GM19025 (cell line): Measurements from ENCODE around the gene ASB10.
A peak's percentile ranks its signal among the peaks of the same experiment; 100 is the strongest.

Experiments used
- ATAC-seq: cut with Tn5 transposase; IDR thresholded peaks from one replicate; pipeline ENCODE4 v1.9.1; 2021; ENCODE audit warnings: mild to moderate bottlenecking, low read depth, moderate library complexity; ENCODE audit not compliant: unreplicated experiment

ASB10 gene

DNA sequence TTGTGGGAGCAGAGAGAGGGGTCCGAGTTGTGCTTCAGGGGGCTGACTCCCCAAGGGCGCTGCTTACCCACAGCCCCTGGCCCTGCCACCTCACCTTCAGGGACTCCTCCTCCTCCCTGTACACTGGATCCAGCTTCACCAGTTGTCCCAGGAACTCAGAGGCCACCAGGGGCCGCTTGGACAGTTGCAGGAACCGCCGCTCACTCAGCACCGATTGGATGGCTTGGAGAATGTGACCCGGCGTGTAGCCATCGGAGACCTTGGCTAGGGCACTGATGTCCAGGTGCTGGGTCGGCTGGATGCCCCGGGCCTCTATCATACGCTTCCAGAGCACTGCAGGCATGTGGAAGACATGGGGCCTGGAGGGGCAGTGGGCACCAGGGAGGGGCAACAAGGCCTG is 4.5 kb upstream of the ASB10 start:
- no peak for ATAC-seq

DNA sequence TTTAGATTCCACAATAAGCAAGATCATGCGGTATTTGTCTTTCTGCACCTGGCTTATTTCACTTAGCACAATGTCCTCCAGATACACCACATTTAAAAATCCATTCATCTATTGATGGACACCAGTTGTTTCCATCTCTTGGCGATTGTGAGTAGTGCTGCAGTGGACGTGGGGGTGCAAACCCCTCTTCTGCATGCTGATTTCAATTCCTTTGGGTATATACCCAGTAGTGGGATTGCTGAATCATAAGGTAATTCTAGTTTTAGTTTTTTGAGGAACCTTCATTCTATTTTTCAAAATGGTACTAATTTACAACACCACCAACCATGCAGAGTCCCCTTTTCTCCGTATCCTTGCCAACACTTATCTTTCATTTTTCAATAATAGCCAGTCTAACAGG is 2.0 kb upstream of the ASB10 start:
- ATAC-seq, result no peak

DNA sequence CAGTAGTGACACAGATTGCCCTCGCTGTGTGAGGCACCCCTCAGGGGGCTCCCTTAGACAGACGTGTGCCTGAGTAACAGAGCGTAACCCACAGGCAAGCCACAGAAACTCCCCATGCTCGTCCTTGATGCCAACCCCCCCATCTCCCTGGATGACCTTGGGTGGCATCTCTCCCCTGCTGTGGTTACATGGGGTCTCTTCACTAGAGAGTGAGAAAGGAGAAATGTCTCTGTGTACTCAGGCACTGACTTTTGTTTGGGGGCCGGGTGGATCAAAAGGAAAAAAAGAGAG is 1.1 kb upstream of the ASB10 start:
- no peak for ATAC-seq

DNA sequence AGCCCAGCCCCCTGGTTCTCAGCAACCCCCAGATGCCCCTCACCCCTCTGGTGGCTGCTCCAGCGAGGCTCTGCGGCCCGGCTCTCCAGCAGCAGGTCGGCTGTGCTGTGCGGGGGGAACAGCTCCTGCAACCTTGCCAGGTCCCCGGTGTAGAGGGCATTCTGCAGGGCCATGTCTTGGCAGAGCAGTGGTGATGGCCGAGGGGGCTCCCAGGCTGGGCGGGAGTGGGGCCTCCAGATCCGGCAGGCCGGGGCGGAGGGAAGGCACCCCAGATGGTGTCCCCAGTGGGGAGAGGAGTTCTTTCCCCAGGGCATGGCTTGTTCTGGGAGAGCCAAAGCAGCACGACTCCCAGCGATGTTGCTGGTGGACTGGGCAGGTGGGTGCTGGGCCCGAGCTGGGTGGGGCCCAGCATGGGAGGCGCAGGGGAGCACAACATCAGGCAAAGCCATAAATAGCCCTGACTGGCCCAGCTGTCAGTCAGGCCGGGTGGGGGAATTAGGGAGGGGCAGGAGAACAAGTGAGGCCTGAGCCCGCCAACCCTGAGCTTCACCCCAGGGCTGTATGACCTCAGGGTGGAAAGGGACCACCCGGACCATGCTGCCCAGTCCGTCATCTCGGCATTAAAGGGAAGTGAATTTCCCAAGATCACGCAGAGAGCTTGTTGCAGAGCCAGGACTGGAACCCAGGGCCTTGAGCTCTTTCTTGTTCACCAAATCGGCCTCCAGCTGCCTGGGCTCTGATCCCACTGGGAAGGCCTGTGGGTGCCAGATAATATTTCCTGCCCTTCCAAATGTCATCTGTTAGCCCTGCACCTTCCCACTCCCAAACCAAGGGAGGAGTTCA is 580 bp upstream of the ASB10 start:
- ATAC-seq, result no peak

DNA sequence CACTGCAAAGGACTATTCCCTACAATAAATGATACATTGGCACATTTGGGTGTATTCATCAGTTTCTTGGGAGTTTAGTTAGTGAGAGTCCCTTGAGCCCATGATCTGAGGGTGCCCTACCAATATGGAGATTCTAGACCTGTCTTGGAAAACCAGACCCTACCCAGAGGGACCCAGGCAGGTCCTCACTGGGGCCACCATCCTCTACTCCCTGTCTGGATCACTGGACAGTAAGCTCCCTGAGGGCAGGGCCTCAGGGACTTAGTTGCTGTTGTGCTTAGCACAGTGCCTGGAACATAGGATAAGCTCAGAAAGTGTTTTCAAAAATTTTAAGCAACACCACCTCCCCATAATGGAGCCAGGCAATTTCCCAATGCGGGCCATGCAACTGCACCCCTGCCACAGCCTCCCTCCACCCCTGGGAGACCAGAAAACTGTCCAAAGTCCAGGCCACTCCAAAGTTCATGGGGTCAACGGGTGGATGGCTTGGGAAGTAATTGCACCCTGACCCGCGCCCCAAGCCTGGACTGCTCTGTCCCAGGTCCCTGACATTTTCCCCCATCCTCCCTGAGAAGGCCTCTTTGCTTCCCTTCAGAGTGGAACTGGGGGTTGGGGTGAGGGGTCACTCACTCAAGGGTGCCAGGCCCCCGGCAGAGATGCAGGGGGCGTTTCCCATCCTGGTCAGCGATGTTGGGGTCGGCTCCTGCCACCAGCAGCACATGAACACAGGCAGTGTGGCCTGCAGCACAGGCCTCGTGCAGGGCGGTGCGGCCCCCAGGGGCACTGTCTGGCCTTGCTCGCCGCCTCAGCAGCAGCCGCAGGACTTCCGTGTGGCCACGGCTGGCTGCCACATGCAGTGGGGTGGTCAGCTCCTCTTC is 1.0 kb downstream of the ASB10 start:
- no peak for ATAC-seq

DNA sequence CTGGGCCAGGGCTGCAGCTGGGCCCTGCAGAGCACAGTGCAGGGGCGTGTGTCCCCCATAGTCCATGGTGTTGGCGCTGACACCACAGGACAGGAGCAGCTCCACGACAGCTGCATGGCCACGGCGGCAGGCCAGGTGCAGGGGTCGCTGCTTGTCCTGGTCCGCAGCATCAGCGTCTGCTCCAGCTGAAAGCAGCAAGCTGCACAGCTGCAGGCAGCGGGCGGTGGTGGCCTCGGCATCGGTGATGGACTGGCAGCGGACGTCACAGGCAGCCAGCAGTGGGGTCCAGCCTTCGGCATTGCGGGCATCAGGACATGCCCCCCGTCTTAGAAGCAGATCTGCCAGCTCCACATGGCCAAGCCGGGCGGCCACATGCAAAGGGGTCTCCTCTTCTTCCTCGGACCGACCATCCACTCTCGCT is 6.0 kb downstream of the ASB10 start:
- ATAC-seq, result no peak

DNA sequence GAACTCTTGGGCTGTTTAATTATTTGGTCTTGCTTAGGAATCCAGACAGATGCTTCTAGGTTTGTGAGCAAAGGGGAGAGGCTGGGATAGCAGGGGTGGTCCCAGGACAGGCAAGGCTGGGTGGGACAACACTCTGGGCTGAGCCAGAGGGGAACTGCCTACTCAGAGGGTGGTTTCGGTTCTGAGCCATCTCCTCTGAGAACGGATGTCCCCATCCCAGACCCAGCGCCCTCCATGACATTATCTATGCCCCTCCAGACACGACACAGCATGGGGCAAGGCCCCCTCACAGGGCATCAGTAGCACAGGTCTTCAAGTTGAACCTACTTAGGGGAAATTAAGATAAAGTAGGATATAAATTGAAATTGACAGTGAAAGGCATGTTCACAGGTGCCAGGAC is 7.1 kb downstream of the ASB10 start:
- ATAC-seq, result no peak

DNA sequence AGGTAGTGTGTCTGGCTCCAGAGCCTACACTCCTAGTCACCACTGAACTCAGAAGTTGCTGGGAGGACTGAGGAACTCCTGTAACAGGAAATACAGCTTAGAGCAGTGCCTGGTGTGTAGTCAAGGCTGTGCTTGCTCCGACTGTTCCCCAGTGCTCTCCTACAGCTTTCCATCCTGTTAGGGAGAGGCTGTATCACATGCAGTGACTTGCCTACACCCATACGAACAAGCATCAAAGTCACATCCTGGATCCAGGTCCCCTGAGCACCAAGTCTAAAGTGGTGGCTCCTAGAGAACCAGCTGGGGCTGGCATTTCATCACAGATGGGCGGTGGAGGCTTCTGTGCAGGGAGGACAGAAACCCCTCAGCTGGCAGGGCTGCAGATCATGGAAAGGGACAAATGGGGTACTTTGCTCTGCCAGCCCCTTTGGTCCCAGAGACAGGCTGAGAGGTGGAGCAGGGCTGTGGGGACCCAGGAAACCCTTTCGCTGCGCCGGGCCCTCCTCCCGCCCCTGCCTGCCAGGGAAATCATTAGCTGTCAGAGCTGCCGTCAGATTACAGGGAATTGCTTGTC is 7.7 kb downstream of the ASB10 start:
- ATAC-seq, result no peak

DNA sequence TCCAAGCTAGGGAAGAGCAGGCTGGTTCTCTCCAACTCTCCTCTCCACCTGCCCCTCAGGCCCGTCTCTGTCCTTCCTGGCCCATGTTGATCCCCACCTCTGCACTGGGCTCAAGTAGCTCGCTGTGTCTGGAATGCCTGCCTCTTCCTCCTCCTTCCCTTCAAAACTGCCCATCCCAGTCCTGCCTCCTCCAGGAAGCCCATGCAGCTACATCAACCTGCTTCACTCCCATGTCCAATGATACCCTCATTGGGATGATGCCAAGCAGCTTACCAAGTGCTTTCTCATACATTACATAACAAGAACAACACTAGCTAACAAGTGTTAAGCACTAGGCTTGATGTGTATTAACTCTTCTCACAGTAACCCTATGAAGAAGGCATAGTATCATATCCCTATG is 8.2 kb downstream of the ASB10 start:
- ATAC-seq, result no peak

DNA sequence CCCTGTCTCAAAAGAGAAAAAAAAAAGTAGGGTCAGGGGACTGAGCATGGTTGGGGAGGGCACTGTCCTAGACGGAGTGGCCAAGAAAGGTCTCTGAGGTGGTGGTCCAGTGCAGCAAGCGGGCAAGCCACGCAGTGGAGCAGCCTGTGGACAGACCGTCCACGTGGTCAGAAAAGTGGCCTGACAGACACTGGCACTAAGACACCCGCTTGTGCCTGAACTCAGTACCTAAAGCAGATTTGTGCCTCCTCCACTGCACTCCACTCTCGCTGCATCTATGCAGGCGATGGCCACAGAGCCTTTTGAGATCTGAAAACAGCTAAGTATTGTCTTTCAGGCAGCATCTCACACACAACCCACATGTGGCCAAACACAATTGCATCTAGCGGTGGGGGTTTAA is 8.8 kb downstream of the ASB10 start:
- no peak for ATAC-seq

DNA sequence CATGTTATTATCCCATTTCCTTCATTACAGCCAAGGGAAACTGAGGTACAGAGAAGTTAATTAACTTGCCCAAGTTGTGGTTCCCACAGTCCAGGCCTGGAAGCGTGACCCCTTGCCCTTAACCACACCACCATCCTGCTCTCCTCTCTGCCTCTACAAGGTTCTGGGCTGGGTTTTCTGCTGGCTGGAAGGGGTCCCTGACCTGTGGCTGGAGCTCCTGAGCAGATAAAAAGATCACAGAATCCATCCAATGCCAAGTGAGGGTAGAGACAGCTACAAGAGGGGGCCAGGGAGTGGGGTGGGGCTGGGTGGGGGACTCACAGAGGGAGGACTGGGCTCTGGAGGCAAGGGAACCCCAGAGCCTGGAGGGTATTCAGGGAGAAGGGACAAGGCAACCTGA is 9.7 kb downstream of the ASB10 start:
- ATAC-seq, result no peak

DNA sequence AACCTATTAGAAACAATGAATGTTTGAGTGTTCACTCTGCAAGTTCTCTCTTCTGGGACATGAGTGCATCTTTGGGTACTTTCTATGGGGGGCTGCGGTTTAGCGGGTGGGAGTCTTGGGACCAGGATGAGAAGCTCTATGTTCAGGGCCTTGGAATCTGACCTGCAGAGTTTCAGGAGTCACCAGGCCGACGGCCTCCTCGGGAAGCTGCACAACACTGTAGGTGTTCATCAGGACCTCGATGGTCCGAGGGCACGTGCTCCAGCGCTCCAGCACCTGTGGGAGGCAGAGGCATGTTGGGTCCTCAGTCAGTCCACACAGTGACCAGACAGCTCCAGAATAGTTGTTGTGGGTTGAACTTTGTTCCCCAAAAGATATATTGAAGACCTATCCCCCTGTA is 10.6 kb downstream of the ASB10 start:
- no peak for ATAC-seq

DNA sequence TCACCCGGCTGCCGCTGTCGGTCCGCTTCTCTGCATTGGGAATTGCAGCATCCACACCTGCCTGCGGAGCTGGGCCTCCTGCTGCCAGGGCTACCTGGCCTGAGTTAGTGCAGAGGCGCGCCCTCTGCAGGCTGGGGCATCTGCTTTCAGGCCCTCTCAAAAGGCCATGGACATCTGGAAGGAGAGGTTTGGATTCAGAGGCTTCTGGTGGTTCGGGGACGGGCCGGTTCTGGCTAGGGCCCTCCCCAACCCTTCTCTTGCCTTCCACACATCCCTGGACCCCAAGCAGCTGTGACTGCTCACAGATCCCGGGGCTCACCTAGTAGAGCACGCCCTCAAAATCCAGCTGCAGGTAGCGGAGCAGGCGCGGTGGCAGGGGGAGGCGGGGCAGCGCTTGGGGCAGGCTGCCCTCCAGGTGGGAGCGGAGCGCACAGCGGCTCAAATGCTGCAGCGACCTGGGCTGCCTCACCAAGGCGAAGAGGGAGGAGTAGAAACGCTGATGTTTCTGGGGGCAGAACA is 11.2 kb downstream of the ASB10 start:
- no peak for ATAC-seq

DNA sequence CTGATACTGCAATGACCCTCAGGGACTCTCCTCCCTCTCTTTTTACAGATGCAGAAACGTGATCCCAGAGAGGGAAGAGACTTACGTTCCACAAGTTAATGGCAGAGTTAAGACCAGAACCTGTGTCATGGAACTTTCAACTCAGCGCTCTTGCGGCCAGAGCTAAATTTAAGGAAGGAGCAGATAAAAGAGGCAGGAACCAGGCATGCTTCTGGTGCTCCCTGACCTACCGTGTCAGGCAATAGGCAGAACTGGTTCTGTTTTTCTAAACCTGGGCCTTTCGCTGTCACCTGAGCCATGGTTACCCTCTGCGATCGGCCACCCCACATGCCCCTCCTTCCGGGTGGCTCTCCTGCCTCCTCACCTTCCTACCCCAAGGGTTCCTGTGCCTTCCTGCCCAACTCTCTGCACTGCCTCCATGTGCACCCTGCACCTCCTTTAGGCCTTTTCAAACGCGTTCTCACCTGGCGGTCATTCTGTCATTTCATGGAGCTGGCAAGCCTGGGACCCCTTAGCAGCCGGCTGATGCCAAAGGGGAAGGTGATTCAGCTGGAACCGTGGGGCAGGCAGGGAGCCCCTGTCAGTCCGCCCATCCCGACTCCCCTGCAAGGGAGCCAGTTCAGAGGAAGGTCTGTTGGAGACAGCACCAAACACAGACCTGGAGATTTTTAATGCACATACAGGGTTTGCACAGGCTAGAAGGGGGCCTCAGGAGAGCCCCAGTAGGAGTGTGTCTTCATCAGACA is 11.8 kb downstream of the ASB10 start:
- ATAC-seq, result no peak

DNA sequence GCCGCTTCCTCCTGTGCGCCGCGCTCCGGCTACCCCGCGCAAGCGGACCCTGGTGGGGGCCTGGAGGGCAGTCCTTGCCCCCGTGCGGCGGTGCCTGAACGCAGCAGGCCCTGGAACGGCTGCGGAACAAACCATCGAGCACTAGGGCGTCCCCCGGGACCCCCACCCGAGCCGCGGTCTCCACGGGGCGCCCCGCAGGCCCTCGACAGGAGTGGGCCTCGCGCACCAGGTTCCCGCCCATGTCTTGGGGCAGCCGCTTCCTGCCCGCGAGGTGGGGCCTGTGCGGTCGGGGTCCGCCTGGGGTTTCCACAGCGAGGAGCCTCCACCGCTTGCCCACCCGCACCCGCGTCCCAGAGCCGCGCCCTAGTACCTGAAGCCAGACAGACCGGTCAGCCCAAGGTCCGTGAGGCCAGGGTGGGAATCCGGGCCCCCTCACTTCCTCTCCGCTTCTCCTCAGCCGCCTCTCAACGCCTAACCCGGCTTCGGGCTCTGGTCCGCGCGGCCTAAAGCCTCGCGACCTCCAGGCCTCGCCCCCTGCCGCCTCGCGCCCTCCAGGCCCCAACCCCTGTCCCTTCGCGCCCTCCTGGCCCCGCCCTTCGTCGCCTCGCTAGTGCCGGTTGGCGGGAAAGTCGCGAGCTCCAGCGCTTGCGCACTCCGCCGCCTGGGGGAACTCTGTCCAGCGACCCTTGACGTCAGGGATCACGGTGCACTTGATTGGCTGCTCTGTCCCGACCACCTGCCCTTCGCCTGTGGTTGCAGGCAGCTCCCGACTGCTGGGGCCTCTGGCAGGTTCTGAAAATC is 12.6 kb downstream of the ASB10 start:
- ATAC-seq, result no peak

DNA sequence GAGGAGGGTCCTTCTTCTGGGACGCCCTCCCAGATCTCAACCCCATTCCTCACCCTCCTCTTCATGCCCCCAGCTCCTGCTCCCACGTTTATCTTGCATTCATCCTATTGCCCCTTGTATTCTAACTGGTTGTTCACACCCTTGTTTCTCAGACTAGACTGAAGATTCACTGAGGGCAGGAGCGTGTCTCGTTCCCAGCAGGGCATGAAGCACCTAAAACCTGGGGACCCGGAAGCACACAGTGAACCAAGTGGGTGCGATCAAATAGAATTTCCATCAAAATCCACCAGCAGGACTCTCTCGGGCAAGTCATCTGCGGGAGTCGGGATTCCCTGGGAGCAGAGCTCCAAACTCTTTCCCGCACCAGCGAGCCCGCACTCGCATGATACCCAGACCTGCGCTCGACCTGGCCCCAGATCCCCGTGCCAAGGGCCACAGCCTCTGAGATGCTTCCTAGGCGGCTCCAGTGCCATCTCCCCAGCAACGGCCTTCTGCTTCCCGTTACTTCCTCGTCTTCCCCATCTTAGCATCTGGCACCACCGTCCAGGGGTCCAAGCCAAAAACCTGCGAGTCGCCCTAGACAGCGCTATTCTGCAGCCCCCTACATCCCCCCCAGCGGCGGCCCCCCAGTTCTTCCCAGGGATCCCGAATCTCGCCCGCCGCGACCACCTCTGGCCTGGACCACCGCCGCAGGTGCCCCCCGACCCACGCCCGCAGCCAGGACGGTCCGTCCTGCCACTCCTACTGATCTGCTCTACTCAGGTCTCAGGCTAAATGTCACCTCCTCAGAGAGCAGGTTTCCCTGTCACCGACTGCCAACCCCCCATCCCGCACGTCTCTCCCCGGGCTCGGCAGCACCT is 13.4 kb downstream of the ASB10 start:
- ATAC-seq, result no peak

DNA sequence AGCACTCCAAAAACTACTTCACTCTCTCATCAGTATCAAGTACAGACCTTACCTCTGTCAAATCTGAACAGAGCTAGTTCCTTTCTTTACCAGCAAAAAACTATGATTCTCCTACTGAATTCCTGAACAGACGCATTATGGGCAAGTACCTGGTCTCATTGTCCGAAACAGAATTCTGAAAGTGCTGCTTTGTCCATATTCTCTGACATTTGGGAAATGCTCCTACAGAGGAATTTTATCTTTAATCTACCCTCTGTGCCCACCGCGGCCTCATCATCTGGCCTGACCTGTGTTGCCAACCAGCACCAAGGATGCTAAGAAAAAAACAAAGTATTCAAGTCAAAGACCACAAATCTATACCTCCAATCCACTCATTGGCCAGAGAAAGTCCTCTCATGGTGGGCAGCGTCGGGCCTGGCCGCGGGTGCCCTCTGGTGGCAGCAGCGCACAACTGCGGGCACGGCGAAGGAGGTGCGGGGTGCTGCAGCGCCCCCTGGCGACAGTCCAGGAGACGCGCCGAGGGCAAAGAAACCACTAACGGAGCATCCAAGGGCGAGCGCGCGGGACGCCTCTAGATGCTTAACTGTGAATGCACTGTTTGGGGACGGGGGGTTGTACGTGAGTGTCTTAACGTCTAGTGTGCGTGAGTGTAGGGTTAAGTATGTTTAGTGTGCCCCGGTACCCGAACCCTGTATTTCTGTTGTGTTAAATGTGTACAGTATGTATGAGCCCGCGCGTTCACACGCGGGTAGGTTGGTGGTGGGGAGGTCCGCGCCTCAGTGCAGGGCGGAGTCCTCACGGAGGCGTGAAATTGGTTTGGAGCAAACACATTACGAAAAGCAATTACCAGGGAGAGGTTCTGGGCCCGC is 14.5 kb downstream of the ASB10 start:
- ATAC-seq, result peak; percentile 63

DNA sequence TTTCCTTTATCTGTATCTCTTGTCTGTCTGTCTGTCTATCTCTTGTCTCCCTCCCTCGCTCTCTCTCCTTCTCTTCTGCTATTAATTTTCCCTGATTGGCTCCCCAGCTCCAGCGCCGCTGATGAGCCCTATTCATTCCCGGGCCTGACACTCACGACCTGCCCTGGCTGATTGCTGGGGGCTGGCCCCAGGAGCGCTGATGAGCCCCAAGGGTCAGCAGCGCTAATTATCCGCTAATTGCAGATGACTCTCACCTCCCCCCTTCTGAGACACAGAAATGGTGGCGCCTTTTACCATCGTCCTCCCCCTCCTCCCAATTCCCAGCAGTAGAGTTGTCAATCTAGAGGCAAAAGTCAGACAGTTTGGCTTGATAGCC is 18.3 kb downstream of the ASB10 start:
- ATAC-seq, result no peak
